Measurements from ENCODE around the gene IGSF21. TPM values are rescaled to one million over a fixed set of nuclear protein-coding genes. Genes with fewer than 3 reads are reported as not detected.
A peak's percentile ranks its signal among the peaks of the same experiment; 100 is the strongest.

The IGSF21 gene
- total RNA-seq, 1 donor from 2014 or later, result 4.4 TPM

DNA sequence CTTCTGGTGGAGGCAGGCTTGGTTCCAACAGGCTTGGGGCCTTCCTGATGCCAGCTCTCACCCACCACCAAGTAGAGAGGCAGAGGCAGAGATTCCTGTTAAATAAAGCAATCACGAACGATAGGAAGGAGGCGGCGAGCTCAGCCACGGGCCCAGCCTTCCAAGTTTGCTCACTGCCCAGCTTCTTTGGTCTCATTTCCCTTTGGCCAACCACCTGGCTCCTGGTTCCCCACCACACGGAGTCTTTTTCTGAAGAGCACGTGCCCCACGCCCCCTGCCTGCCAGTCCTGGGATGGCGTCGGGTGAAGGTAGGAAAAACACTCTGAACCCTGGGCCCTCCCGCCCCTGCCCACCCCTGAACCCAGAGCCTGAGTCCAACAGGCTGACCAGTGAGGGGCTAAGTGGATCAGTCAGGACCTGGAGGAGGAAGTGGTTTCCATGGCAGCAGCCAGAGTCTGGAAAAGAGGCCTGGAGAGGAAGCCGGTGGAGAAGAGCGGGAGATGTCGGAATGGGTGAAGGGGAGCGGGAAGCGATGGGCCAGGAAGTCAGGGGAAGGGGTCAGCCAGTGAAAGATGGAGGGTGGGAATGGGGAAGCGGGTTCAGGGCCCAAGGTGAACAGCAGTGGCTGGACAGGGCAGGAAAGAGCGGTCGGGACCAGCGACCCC lies 214.9 kb downstream of the IGSF21 start:
- DNase-seq (ENCODE audit: low spot score), result peak; percentile 61
- TF ChIP-seq, protein P1, sequence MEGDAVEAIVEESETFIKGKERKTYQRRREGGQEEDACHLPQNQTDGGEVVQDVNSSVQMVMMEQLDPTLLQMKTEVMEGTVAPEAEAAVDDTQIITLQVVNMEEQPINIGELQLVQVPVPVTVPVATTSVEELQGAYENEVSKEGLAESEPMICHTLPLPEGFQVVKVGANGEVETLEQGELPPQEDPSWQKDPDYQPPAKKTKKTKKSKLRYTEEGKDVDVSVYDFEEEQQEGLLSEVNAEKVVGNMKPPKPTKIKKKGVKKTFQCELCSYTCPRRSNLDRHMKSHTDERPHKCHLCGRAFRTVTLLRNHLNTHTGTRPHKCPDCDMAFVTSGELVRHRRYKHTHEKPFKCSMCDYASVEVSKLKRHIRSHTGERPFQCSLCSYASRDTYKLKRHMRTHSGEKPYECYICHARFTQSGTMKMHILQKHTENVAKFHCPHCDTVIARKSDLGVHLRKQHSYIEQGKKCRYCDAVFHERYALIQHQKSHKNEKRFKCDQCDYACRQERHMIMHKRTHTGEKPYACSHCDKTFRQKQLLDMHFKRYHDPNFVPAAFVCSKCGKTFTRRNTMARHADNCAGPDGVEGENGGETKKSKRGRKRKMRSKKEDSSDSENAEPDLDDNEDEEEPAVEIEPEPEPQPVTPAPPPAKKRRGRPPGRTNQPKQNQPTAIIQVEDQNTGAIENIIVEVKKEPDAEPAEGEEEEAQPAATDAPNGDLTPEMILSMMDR (IDR thresholded peaks at IDR 0.05; ENCODE audit: unreplicated experiment), result peak; percentile 71

DNA sequence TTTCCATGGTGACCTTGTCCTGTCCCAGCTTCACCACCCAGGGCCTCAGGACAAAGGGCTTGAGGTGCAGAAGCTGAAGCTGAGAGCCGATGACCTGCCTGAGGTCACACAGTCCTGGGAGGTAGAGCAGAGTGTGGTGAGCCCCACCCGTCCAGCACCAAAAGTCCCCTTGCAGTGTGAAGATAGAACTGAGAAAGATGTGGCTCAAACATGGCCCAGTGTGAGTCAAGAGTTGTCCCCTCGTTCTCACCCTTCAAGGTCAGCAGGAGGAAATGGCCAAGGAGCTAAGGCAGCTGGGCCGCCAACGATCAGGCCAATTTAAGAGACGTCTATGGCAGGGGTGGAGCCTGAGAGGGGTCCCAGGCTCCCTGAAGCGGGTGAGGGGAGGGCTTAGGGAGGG lies 215.7 kb downstream of the IGSF21 start:
- no peak for DNase-seq (ENCODE audit: low spot score)
- TF ChIP-seq, protein P1 (IDR thresholded peaks at IDR 0.05; ENCODE audit: unreplicated experiment), result no peak
- H3K9me3 Mint-ChIP-seq (ENCODE audit: unreplicated experiment), result no peaks in the 10 kb centered on the region
- H3K36me3 Mint-ChIP-seq (ENCODE audit: low read depth, unreplicated experiment), result no peaks in the 10 kb centered on the region
- H3K4me1 Mint-ChIP-seq (ENCODE audit: unreplicated experiment), result peaks cover under 1% of the 10 kb centered on the region
- H3K27ac Mint-ChIP-seq (ENCODE audit: unreplicated experiment), result no peak overlapping the region
- no peak overlapping the region for H3K4me3 Mint-ChIP-seq (ENCODE audit: unreplicated experiment)
- peaks cover 10% of the 10 kb centered on the region for H3K27me3 Mint-ChIP-seq (ENCODE audit: unreplicated experiment)

More for the DNA sequence above, 214.9 kb downstream of the IGSF21 start:
- H3K36me3 Mint-ChIP-seq (ENCODE audit: low read depth, unreplicated experiment), result no peaks in the 10 kb centered on the region
- H3K4me3 Mint-ChIP-seq (ENCODE audit: unreplicated experiment), result no peak overlapping the region
- no peak overlapping the region for H3K27ac Mint-ChIP-seq (ENCODE audit: unreplicated experiment)
- H3K9me3 Mint-ChIP-seq (ENCODE audit: unreplicated experiment), result no peaks in the 10 kb centered on the region
- H3K4me1 Mint-ChIP-seq (ENCODE audit: unreplicated experiment), result no peaks in the 10 kb centered on the region
- peaks cover 10% of the 10 kb centered on the region for H3K27me3 Mint-ChIP-seq (ENCODE audit: unreplicated experiment)

DNA sequence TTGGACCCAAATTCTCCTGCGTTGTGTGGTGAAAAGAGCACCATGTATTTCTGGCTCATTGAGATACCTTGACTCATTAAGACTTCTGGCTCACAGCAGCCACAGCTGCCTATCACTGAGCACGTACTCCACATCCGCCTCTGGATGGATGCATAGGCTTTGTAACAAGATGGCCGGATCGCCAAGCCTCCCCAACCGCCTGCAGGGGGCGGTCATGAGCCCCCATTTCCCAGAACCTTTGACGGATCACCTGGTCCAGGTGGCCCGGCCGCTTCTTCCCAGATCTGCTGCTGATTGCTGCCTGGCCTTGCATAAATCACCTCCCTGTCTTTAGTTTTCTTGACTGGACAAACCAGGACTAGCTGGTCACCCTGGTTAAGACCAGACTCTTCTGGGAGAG lies 216.6 kb downstream of the IGSF21 start:
- Mint-ChIP-seq H3K27ac (ENCODE audit: unreplicated experiment) (no peak overlapping the region), H3K27me3 (ENCODE audit: unreplicated experiment) (peaks cover 10% of the 10 kb centered on the region), H3K4me3 (ENCODE audit: unreplicated experiment) (no peak overlapping the region), H3K4me1 (ENCODE audit: unreplicated experiment) (peaks cover 10% of the 10 kb centered on the region), H3K9me3 (ENCODE audit: unreplicated experiment) (no peaks in the 10 kb centered on the region), H3K36me3 (ENCODE audit: low read depth, unreplicated experiment) (no peaks in the 10 kb centered on the region)
- TF ChIP-seq, protein P1 (IDR thresholded peaks at IDR 0.05; ENCODE audit: unreplicated experiment), result peak; percentile 21
- no peak for DNase-seq (ENCODE audit: low spot score)

DNA sequence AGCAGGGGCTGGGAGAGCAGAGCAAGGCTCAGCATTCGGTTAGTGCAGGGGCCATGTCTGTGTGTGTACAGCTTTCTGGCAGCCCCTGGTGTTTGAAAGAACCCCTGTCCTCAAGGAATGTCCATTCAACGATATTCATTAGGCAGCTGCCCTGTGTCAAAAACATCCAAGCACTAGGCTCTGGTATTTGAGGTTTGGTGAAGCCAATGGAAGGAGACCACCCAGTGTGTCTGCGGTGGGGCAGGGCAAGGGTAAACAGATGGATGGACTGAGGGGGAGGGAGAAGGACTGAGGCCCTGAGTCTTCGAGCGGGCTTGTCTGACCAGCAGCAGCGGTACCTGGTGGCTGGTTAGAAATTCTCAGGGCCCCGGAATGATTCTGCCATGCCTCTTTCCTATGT lies 217.5 kb downstream of the IGSF21 start:
- Mint-ChIP-seq H3K27me3 (ENCODE audit: unreplicated experiment) (peaks cover 10% of the 10 kb centered on the region), H3K27ac (ENCODE audit: unreplicated experiment) (no peak overlapping the region), H3K9me3 (ENCODE audit: unreplicated experiment) (no peaks in the 10 kb centered on the region), H3K4me3 (ENCODE audit: unreplicated experiment) (no peak overlapping the region), H3K4me1 (ENCODE audit: unreplicated experiment) (peaks cover 14% of the 10 kb centered on the region), H3K36me3 (ENCODE audit: low read depth, unreplicated experiment) (no peaks in the 10 kb centered on the region)
- TF ChIP-seq, protein P1 (IDR thresholded peaks at IDR 0.05; ENCODE audit: unreplicated experiment), result no peak
- no peak for DNase-seq (ENCODE audit: low spot score)

DNA sequence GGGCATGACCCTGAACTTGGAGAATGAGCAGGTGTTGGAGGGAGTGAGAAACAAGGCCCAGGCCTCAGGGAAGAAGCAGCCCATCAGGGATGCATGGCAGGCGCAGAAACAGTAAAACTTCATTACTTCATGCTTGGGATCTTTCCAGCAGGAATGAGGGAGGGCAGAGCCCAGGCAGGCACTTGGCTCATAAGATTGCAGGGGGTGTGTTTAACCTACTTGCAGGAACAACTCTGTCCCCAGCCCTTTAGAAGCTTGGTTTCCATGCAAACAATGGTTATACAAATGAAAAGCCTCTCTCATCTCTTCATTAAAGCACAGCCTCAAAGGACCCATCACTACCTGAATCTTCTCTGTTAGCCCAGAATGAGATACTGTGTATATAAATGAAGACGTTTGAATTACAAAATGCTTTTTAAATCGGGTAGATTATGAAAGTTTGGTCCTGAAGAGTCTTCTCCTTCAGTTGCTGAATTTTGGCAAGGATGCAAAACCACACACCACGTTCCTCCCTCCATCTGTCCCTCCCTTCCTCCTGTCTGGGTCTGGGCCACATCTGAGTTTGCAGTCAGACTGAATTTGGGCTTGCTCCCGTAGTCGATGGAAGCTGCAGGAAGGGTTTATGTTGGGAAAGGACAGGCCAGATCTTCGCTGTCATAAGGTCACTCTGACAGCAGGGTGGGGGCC lies 218.8 kb downstream of the IGSF21 start:
- Mint-ChIP-seq H3K27me3 (ENCODE audit: unreplicated experiment) (peaks cover 6% of the 10 kb centered on the region), H3K36me3 (ENCODE audit: low read depth, unreplicated experiment) (no peaks in the 10 kb centered on the region), H3K27ac (ENCODE audit: unreplicated experiment) (no peak overlapping the region), H3K4me1 (ENCODE audit: unreplicated experiment) (peaks cover 14% of the 10 kb centered on the region), H3K4me3 (ENCODE audit: unreplicated experiment) (no peak overlapping the region), H3K9me3 (ENCODE audit: unreplicated experiment) (no peaks in the 10 kb centered on the region)
- no peak for DNase-seq (ENCODE audit: low spot score)
- TF ChIP-seq, protein P1 (IDR thresholded peaks at IDR 0.05; ENCODE audit: unreplicated experiment), result no peak
